Esophagus muscularis mucosa (tissue), 4 donors: ENCODE data around the gene ARHGEF2. TPM values are rescaled to one million over a fixed set of nuclear protein-coding genes. Genes with fewer than 3 reads are reported as not detected.

Experiments used
- DNase-seq: peaks from one replicate; pipeline ENCODE4 v3.0.0-alpha.2; 2017; ENCODE audit errors: extremely low spot score
- H3K27ac ChIP-seq, 4 donors: fragments of 200-600 bp; sonication (generic); replicated peaks in 1 of 4; 1 replicate in 3 of 4; 2 replicates in 1 of 4; pipeline ENCODE4 v1.5.1; 2016 to 2019; ENCODE audit warnings: mild to moderate bottlenecking in 1 of 4
- H3K27me3 ChIP-seq, 4 donors: fragments of 200-600 bp; sonication (generic); one replicate each; pipeline versions ENCODE4 v1.5.1 to v1.6.0; 2016 to 2019
- H3K36me3 ChIP-seq, 4 donors: fragments of 200-600 bp; sonication (generic); one replicate each; pipeline ENCODE4 v1.5.1; 2016 to 2019
- H3K4me1 ChIP-seq, 4 donors: fragments of 200-600 bp; sonication (generic); one replicate each; pipeline ENCODE4 v1.5.1; 2016 to 2019
- H3K4me3 ChIP-seq, 4 donors: fragments of 200-600 bp; sonication (generic); 1 replicate in 2 of 4; 2 replicates in 2 of 4; pipeline ENCODE4 v1.5.1; 2016 to 2019; ENCODE audit warnings: mild to moderate bottlenecking in 4 of 4, moderate library complexity in 1 of 4
- H3K9me3 ChIP-seq, 4 donors: fragments of 200-600 bp; sonication (generic); 1 replicate in 3 of 4; 2 replicates in 1 of 4; pipeline ENCODE4 v1.5.1; 2016 to 2019
- EP300 ChIP-seq: sonication (generic); formaldehyde crosslinking; IDR thresholded peaks from one replicate; pipeline ENCODE4 v1.6.1; 2017; ENCODE audit warnings: antibody characterized with exemption
- POLR2A ChIP-seq: fragments of 450-650 bp; IDR thresholded peaks from one replicate; pipeline ENCODE4 v1.6.1; 2017; ENCODE audit warnings: antibody characterized with exemption, moderate library complexity, mild to moderate bottlenecking, low read depth
- POLR2AphosphoS5 ChIP-seq, 2 donors: sonication (generic); formaldehyde crosslinking; IDR thresholded peaks; one replicate each; pipeline ENCODE4 v1.6.1; 2017; ENCODE audit warnings: antibody characterized with exemption in 2 of 2
- WGBS: methylation state at CpG from one replicate; pipeline ENCODE4 v1.1.5; 2018; 5-methylcytosine and 5-hydroxymethylcytosine counted together
- intact Hi-C: fragments of 100-400 bp; cut with DNase I; formaldehyde crosslinking; loops from one replicate; pipeline ENCODE4 v1.15.1; 2023
- total RNA-seq, 4 donors: library from RNA; depleted of rRNA; stranded (reverse); fragments of >200 nt; gene quantifications; one replicate each; pipeline versions ENCODE4 v1.1.0 to v1.2.1, GENCODE V29; 2016
- TF ChIP-seq, protein P1 (sequence below), 3 experiments: fragments of 200-600 bp in 2 of 3; fragments of 450-650 bp in 1 of 3; sonication (generic) in 2 of 3; IDR thresholded peaks; one replicate each; pipeline ENCODE4 v1.5.1; 2017 to 2019; ENCODE audit warnings: antibody characterized with exemption in 3 of 3, mild to moderate bottlenecking in 2 of 3, moderate library complexity in 1 of 3

ARHGEF2 gene
- total RNA-seq, 4 donors from 2014 or later: 54.0 to 130 (median 91.8) TPM

DNA sequence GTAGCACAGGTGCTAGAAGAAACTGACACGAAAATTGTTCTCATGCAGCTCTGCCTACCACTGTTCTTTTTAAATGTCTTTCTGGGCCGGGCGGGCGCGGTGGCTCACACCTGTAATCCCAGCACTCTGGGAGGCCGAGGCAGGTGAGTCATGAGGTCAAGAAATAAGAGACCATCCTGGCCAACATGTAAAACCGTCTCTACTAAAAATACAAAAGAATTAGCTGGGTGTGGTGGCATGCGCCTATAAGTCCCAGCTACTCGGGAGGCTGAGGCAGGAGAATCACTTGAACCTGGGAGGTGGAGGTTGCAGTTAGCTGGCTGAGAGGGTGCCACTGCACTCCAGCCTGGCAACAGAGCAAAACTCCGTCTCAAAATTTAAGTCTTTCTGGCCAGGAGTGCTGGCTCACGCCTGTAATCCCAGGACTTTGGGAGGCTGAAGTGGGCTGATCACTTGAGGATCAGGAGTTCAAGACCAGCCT lies 66.3 kb downstream of the ARHGEF2 start:
- DNase-seq: no peak
- peak overlapping the region; percentile 90 to 98 (median 92) for H3K27ac ChIP-seq
- TF ChIP-seq POLR2A (no peak), EP300 (no peak), POLR2AphosphoS5 (IDR thresholded peaks at IDR 0.05) (no peak)
- TF ChIP-seq, protein P1, sequence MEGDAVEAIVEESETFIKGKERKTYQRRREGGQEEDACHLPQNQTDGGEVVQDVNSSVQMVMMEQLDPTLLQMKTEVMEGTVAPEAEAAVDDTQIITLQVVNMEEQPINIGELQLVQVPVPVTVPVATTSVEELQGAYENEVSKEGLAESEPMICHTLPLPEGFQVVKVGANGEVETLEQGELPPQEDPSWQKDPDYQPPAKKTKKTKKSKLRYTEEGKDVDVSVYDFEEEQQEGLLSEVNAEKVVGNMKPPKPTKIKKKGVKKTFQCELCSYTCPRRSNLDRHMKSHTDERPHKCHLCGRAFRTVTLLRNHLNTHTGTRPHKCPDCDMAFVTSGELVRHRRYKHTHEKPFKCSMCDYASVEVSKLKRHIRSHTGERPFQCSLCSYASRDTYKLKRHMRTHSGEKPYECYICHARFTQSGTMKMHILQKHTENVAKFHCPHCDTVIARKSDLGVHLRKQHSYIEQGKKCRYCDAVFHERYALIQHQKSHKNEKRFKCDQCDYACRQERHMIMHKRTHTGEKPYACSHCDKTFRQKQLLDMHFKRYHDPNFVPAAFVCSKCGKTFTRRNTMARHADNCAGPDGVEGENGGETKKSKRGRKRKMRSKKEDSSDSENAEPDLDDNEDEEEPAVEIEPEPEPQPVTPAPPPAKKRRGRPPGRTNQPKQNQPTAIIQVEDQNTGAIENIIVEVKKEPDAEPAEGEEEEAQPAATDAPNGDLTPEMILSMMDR (IDR thresholded peaks at IDR 0.05): no peak
- H3K4me3 ChIP-seq: no peak overlapping the region
- WGBS: 81% methylated on average over 11 of the region's 11 CpGs
- H3K4me1 ChIP-seq: peaks cover 19 to 38% (median 31%) of the 10 kb centered on the region in 4 donors
- intact Hi-C loops: loop anchor here (10.0 kb wide), 1 partner anchor 47 kb away; no protein-coding TSS in a partner anchor
- no peaks in the 10 kb centered on the region for H3K27me3 ChIP-seq
- no peaks in the 10 kb centered on the region for H3K9me3 ChIP-seq
- peaks cover 51 to 77% (median 76%) of the 10 kb centered on the region in 4 donors for H3K36me3 ChIP-seq

DNA sequence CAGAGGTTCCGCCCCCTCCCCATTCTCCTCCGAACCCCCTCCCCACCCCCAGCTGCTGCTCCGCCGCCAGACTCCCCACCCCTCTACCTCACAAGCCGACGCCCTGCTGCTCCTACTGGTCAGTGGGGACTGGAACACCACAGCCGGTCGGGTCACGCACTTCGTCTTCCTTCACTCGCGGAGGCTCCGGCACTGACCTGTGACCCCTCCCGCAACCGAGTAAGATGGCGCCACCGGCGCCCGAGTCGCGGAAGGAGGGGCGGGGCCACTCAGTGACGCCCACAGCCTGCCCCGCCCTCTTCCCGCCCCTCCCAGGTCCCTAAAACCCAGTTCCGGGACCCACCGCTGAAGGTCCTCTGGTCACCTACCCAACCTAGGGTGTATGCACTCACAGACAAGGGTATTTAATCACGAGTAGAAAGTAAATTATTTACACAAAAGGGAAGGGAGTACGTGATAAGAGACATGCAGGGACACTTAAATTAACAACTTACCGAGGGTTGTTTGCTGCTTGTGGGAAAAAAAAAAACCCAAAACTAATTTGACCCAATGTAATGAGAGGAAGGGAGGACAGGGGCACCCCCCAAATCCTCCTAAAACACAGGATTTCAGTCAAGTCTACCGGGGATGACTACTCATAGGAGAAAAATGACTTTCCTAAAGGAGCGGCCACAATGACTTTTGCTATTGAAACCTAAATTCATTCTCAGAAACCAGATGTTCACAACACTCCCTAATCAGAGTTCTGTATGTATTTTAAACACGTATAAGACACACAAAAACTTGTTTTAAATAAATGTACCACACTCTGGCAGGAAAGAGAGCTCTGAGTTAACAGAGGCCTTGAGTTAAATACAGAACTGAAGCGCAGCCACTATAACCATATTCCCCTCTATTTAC lies 66.9 kb downstream of the ARHGEF2 start, which contains the start of gene RIT1:
RIT1 (minus strand) TSS at position 194 of the 900 bp plus-strand sequence. CDS start 588 bp downstream, outside the sequence.
- peaks cover 48 to 77% (median 76%) of the 10 kb centered on the region in 4 donors for H3K36me3 ChIP-seq
- 19% methylated on average over 9 of the region's 34 CpGs for WGBS
- peak; percentile 94 for DNase-seq
- H3K4me1 ChIP-seq: peaks cover 19 to 38% (median 31%) of the 10 kb centered on the region in 4 donors
- peak within 1 kb of the TSS; percentile 66 to 90 (median 84) for H3K4me3 ChIP-seq
- H3K27ac ChIP-seq: peak within 1 kb of the TSS; percentile 90 to 98 (median 92)
- H3K9me3 ChIP-seq: no peaks in the 10 kb centered on the region
- TF ChIP-seq POLR2AphosphoS5 (IDR thresholded peaks at IDR 0.05) (peak; percentile 82 to 92), EP300 (no peak), POLR2A (peak; percentile 43)
- TF ChIP-seq, protein P1 (IDR thresholded peaks at IDR 0.05): peak in 2 of 3 experiments; percentile 29 to 42
- intact Hi-C loops: loop anchor here (10.0 kb wide), 1 partner anchor 47 kb away; no protein-coding TSS in a partner anchor
- no peaks in the 10 kb centered on the region for H3K27me3 ChIP-seq

DNA sequence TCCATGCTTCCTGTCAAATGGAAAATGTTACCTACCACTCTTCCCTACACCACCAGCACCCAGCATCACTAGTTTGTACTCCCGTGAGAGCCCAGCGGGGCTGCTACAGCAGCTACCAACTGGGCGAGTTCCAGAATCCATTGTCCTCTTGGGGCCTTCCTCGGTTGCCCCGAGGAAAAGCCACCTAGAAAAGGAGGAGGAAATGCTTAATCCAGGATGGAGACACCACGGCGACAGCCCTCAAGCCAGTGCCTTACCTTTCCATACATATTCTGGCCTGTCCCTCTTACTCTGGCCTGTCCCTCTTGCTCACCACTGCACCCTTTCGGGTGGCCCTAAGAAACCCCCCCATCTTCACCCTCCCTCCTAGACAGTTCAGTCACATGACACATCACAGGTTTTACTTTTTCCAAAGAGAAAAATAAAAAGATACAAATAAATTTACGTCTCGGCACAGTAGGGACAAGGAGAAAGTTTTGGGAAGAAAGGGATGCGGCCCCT lies 67.7 kb downstream of the ARHGEF2 start:
- Histone ChIP-seq H3K27me3 (no peaks in the 10 kb centered on the region), H3K27ac (peak overlapping the region; percentile 90 to 98 (median 92)), H3K4me3 (peak overlapping the region; percentile 66 to 90 (median 84)), H3K36me3 (peaks cover 43 to 77% (median 76%) of the 10 kb centered on the region in 4 donors), H3K9me3 (no peaks in the 10 kb centered on the region), H3K4me1 (peaks cover 19 to 38% (median 31%) of the 10 kb centered on the region in 4 donors)
- TF ChIP-seq, protein P1 (IDR thresholded peaks at IDR 0.05): no peak
- no peak for TF ChIP-seq EP300
- TF ChIP-seq POLR2AphosphoS5 (IDR thresholded peaks at IDR 0.05): no peak
- TF ChIP-seq POLR2A: no peak
- intact Hi-C loops: loop anchor here (10.0 kb wide), 1 partner anchor 46 kb away; no protein-coding TSS in a partner anchor
- DNase-seq: no peak
- WGBS: under 1% methylated on average over 11 of the region's 11 CpGs

DNA sequence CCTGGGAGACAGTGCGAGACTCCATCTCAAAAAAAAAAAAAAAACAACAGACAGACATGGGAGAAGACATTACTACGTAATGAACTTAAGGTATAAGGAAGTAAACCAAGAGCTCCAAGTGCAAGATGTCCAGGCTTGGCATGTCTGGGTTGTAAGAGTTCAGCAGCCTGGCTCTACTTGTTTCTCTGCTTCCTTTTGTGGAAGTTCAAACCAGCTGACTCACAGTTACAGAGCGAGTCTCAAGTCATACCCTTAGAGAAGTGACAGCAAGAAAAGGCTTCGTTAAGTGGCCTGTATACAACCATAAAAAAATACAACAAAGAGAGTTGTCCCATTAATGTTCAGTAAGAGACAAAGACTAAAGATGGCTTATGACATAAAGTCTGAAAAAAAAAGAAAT lies 68.5 kb downstream of the ARHGEF2 start:
- no peaks in the 10 kb centered on the region for H3K9me3 ChIP-seq
- peaks cover 40 to 77% (median 75%) of the 10 kb centered on the region in 4 donors for H3K36me3 ChIP-seq
- peak overlapping the region; percentile 66 to 90 (median 84) for H3K4me3 ChIP-seq

More for the DNA sequence above, 68.5 kb downstream of the ARHGEF2 start:
- WGBS: 56% methylated on average over 4 of the region's 4 CpGs
- no peak for DNase-seq
- no peaks in the 10 kb centered on the region for H3K27me3 ChIP-seq
- TF ChIP-seq EP300 (no peak), POLR2AphosphoS5 (IDR thresholded peaks at IDR 0.05) (peak; percentile 16 to 51)
- H3K27ac ChIP-seq: peak overlapping the region; percentile 90 to 98 (median 92)
- intact Hi-C loops: loop anchor here (10.0 kb wide), 1 partner anchor 45 kb away; no protein-coding TSS in a partner anchor
- peaks cover 19 to 38% (median 27%) of the 10 kb centered on the region in 4 donors for H3K4me1 ChIP-seq
